OCI-LY1 (cell line): ENCODE data around the gene TRAF3IP1.
A peak's percentile ranks its signal among the peaks of the same experiment; 100 is the strongest.
"Not testable (repeated sequence)": the region's sequence is repeated elsewhere in the genome, so short reads cannot be mapped to it uniquely, and the experiment has no call there.

Experiments used
- H2AFZ ChIP-seq: fragments of 200-600 bp; sonication (generic), shearing (Covaris generic); 2 replicates; pipeline ENCODE4 v1.6.0; 2014; ENCODE audit warnings: antibody characterized with exemption, mild to moderate bottlenecking, low read length
- H3F3A ChIP-seq: fragments of 200-600 bp; sonication (generic), shearing (Covaris generic); 2 replicates; pipeline ENCODE4 v1.6.0; 2014; ENCODE audit warnings: mild to moderate bottlenecking, antibody characterized with exemption, low read length, moderate library complexity; ENCODE audit not compliant: insufficient read depth
- H3K27ac ChIP-seq: fragments of 200-600 bp; sonication (generic); 2 replicates; pipeline ENCODE4 v1.5.1; 2014; ENCODE audit warnings: low read length, mixed run types, mild to moderate bottlenecking, low read depth; ENCODE audit not compliant: poor library complexity, severe bottlenecking
- H3K27me3 ChIP-seq: fragments of 200-600 bp; sonication (generic); 2 replicates; pipeline ENCODE4 v1.6.0; 2014; ENCODE audit warnings: antibody characterized with exemption, mild to moderate bottlenecking, low read length, moderate library complexity; ENCODE audit not compliant: insufficient read depth
- H3K36me3 ChIP-seq: fragments of 200-600 bp; sonication (generic); 2 replicates; pipeline ENCODE4 v1.6.1; 2014; ENCODE audit warnings: mild to moderate bottlenecking, antibody characterized with exemption, low read length, moderate library complexity, mixed read lengths; ENCODE audit not compliant: insufficient read depth
- H3K4me1 ChIP-seq: fragments of 200-600 bp; sonication (generic); 2 replicates; pipeline ENCODE4 v1.5.1; 2014; ENCODE audit warnings: mild to moderate bottlenecking, low read length, moderate library complexity; ENCODE audit not compliant: insufficient read depth, severe bottlenecking
- H3K4me2 ChIP-seq: fragments of 200-600 bp; sonication (generic), shearing (Covaris generic); 2 replicates; pipeline ENCODE4 v1.6.1; 2014; ENCODE audit warnings: low read length
- H3K4me3 ChIP-seq: fragments of 200-600 bp; sonication (generic); 2 replicates; pipeline ENCODE4 v1.5.1; 2014; ENCODE audit warnings: low read length, low read depth, mild to moderate bottlenecking, mixed read lengths; ENCODE audit not compliant: poor library complexity, severe bottlenecking
- H3K79me2 ChIP-seq: fragments of 200-600 bp; shearing (Covaris generic); 2 replicates; pipeline ENCODE4 v1.6.1; 2016; ENCODE audit warnings: mixed run types, low read length, mixed read lengths; ENCODE audit not compliant: insufficient read depth
- H3K9ac ChIP-seq: fragments of 200-600 bp; sonication (generic), shearing (Covaris generic); 2 replicates; pipeline ENCODE4 v1.6.1; 2014; ENCODE audit warnings: mild to moderate bottlenecking, low read length, mixed read lengths
- H3K9me2 ChIP-seq: fragments of 200-600 bp; sonication (generic), shearing (Covaris generic); 2 replicates; pipeline ENCODE4 v1.6.1; 2014; ENCODE audit warnings: low read depth, mild to moderate bottlenecking, low read length, mixed read lengths
- H3K9me3 ChIP-seq: fragments of 200-600 bp; shearing (Covaris generic); 2 replicates; pipeline ENCODE4 v1.6.1; 2014; ENCODE audit warnings: low read length, mixed read lengths
- H4K20me1 ChIP-seq: fragments of 200-600 bp; sonication (generic), shearing (Covaris generic); 2 replicates; pipeline ENCODE4 v1.6.0; 2016; ENCODE audit warnings: mild to moderate bottlenecking, low read length; ENCODE audit not compliant: insufficient read depth
- EZH2 ChIP-seq: fragments of 200-600 bp; sonication (generic), shearing (Covaris generic); IDR thresholded peaks from 2 replicates; pipeline ENCODE4 v1.8.0; 2017; ENCODE audit warnings: borderline replicate concordance, mixed run types, mild to moderate bottlenecking, antibody characterized with exemption, low read length, moderate library complexity, mixed read lengths
- TF ChIP-seq, protein P1 (sequence below): fragments of 200-600 bp; sonication (generic), shearing (Covaris generic); IDR thresholded peaks from 2 replicates; pipeline ENCODE4 v1.5.1; 2017; ENCODE audit warnings: mild to moderate bottlenecking, antibody characterized with exemption, low read length, moderate library complexity, mixed read lengths

The TRAF3IP1 gene

GRCh38 chr2:238308177-238308576 lies 12.1 kb upstream of the TRAF3IP1 start:
- H3K36me3 ChIP-seq = no peaks in the 10 kb centered on the region
- H3K4me2 ChIP-seq = no peak overlapping the region
- H3K9ac ChIP-seq = no peak overlapping the region
- H3K27ac ChIP-seq = no peak overlapping the region
- H2AFZ ChIP-seq = no peak overlapping the region
- no peaks in the 10 kb centered on the region for H4K20me1 ChIP-seq
- TF ChIP-seq, protein P1, sequence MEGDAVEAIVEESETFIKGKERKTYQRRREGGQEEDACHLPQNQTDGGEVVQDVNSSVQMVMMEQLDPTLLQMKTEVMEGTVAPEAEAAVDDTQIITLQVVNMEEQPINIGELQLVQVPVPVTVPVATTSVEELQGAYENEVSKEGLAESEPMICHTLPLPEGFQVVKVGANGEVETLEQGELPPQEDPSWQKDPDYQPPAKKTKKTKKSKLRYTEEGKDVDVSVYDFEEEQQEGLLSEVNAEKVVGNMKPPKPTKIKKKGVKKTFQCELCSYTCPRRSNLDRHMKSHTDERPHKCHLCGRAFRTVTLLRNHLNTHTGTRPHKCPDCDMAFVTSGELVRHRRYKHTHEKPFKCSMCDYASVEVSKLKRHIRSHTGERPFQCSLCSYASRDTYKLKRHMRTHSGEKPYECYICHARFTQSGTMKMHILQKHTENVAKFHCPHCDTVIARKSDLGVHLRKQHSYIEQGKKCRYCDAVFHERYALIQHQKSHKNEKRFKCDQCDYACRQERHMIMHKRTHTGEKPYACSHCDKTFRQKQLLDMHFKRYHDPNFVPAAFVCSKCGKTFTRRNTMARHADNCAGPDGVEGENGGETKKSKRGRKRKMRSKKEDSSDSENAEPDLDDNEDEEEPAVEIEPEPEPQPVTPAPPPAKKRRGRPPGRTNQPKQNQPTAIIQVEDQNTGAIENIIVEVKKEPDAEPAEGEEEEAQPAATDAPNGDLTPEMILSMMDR = peak; percentile 39; the same call in 1 of the 2 replicates
- no peak for TF ChIP-seq EZH2
- H3K79me2 ChIP-seq = no peaks in the 10 kb centered on the region
- H3K4me3 ChIP-seq = no peak overlapping the region
- no peaks in the 10 kb centered on the region for H3F3A ChIP-seq
- H3K9me3 ChIP-seq = no peaks in the 10 kb centered on the region
- H3K4me1 ChIP-seq = peaks cover 24% of the 10 kb centered on the region
- no peaks in the 10 kb centered on the region for H3K9me2 ChIP-seq
- H3K27me3 ChIP-seq = no peaks in the 10 kb centered on the region

DNA sequence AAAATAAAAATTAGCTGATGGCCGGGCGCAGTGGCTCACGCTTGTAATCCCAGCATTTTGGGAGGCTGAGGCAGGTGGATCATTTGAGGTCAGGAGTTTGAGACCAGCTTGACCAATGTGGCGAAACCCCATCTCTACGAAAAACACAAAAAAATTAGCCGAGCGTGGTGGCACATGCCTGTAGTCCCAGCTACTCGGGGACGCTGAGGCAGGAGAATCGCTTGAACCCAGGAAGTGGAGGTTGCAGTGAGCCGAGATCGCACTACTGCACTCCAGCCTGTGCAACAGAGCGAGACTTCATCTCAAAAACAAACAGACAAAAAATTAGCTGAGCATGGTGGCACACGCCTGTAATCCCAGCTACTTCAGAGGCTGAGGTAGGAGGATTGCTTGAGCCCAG lies 9.6 kb upstream of the TRAF3IP1 start:
- not testable (repeated sequence) for H3K36me3 ChIP-seq, H3K4me3 ChIP-seq, H3K27me3 ChIP-seq, H4K20me1 ChIP-seq, H3K9ac ChIP-seq, H3K79me2 ChIP-seq, H3K9me3 ChIP-seq, H3K4me2 ChIP-seq, H3K9me2 ChIP-seq, H3K27ac ChIP-seq, H2AFZ ChIP-seq, H3F3A ChIP-seq
- H3K4me1 ChIP-seq = peaks cover 24% of the 10 kb centered on the region

- H3K36me3 ChIP-seq = no peaks in the 10 kb centered on the region
- H2AFZ ChIP-seq = no peak overlapping the region
- H3K27ac ChIP-seq = no peak overlapping the region
- H3K4me1 ChIP-seq = peaks cover 11% of the 10 kb centered on the region
- H3K9me3 ChIP-seq = no peaks in the 10 kb centered on the region
- H3K9me2 ChIP-seq = no peaks in the 10 kb centered on the region
- H3K79me2 ChIP-seq = no peaks in the 10 kb centered on the region
- no peak overlapping the region for H3K4me2 ChIP-seq
- no peaks in the 10 kb centered on the region for H3K27me3 ChIP-seq
- no peak overlapping the region for H3K9ac ChIP-seq
- no peak overlapping the region for H3K4me3 ChIP-seq
- no peaks in the 10 kb centered on the region for H4K20me1 ChIP-seq
- no peaks in the 10 kb centered on the region for H3F3A ChIP-seq
- TF ChIP-seq, protein P1 = no peak
- TF ChIP-seq EZH2 = no peak
These were observed 6.9 kb upstream of the TRAF3IP1 start for GRCh38 chr2:238313289-238313990.

DNA sequence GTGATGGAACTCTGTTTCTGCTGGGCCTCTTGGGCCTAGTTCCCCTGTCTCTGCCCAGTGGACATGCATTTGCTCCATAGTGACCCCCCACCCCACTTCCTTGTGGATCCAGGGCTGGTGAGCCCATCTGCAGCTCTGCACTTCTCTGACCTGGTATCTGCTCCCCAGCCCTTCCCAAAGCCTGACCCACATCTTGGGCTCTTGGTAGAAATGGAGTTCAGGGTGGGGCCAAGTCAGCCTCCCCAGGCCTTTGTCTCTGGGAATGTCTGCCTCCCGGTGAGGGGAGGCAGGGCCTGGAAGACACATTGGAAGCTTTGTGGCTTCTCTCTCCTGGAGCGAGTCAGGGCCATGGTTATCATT lies 6.3 kb upstream of the TRAF3IP1 start:
- Histone ChIP-seq H4K20me1 (no peaks in the 10 kb centered on the region), H3K4me2 (no peak overlapping the region), H3K9ac (no peak overlapping the region), H3K4me3 (no peak overlapping the region), H3K27me3 (no peaks in the 10 kb centered on the region), H3K79me2 (no peaks in the 10 kb centered on the region), H3K9me2 (no peaks in the 10 kb centered on the region), H3K4me1 (peaks cover 11% of the 10 kb centered on the region), H3K27ac (no peak overlapping the region), H2AFZ (no peak overlapping the region), H3K36me3 (no peaks in the 10 kb centered on the region), H3K9me3 (no peaks in the 10 kb centered on the region), H3F3A (no peaks in the 10 kb centered on the region)
- TF ChIP-seq EZH2 = no peak
- TF ChIP-seq, protein P1 = no peak
